HG03354 (cell line): Measurements from ENCODE around the gene CTRB1.
"Not testable (repeated sequence)": the region's sequence is repeated elsewhere in the genome, so short reads cannot be mapped to it uniquely, and the experiment has no call there.

Experiments
- ATAC-seq: cut with Tn5 transposase; IDR thresholded peaks from one replicate; pipeline ENCODE4 v1.9.1; 2021; ENCODE audit warnings: mild to moderate bottlenecking; ENCODE audit not compliant: unreplicated experiment, poor library complexity, severe bottlenecking

Gene CTRB1

GRCh38 chr16:75264999-75265910 lies 46.5 kb downstream of the CTRB1 start:
- ATAC-seq: peak; percentile 20

- ATAC-seq: peak; percentile 63
Observed at GRCh38 chr16:75265911-75266701, 47.3 kb downstream of the CTRB1 start.

- no peak for ATAC-seq
Observed at GRCh38 chr16:75266738-75267630, 48.2 kb downstream of the CTRB1 start.

GRCh38 chr16:75267631-75268264 lies 49.0 kb downstream of the CTRB1 start:
- ATAC-seq: no peak

GRCh38 chr16:75269358-75269757 lies 50.6 kb downstream of the CTRB1 start:
- ATAC-seq: not testable (repeated sequence)

GRCh38 chr16:75271441-75272096 lies 52.8 kb downstream of the CTRB1 start:
- ATAC-seq: no peak

- ATAC-seq: no peak
Observed at GRCh38 chr16:75272097-75272551, 53.3 kb downstream of the CTRB1 start.

GRCh38 chr16:75272629-75273028 lies 53.8 kb downstream of the CTRB1 start:
- ATAC-seq: not testable (repeated sequence)

- no peak for ATAC-seq
Observed at GRCh38 chr16:75273054-75273925, 54.5 kb downstream of the CTRB1 start.
